OCI-LY1 (cell line): ENCODE measurements around the gene PON1.

Source experiments
- H2AFZ ChIP-seq: fragments of 200-600 bp; sonication (generic), shearing (Covaris generic); 2 replicates; pipeline ENCODE4 v1.6.0; 2014; ENCODE audit warnings: antibody characterized with exemption, mild to moderate bottlenecking, low read length
- H3F3A ChIP-seq: fragments of 200-600 bp; sonication (generic), shearing (Covaris generic); 2 replicates; pipeline ENCODE4 v1.6.0; 2014; ENCODE audit warnings: mild to moderate bottlenecking, antibody characterized with exemption, low read length, moderate library complexity; ENCODE audit not compliant: insufficient read depth
- H3K27ac ChIP-seq: fragments of 200-600 bp; sonication (generic); 2 replicates; pipeline ENCODE4 v1.5.1; 2014; ENCODE audit warnings: low read length, mixed run types, mild to moderate bottlenecking, low read depth; ENCODE audit not compliant: poor library complexity, severe bottlenecking
- H3K27me3 ChIP-seq: fragments of 200-600 bp; sonication (generic); 2 replicates; pipeline ENCODE4 v1.6.0; 2014; ENCODE audit warnings: antibody characterized with exemption, mild to moderate bottlenecking, low read length, moderate library complexity; ENCODE audit not compliant: insufficient read depth
- H3K36me3 ChIP-seq: fragments of 200-600 bp; sonication (generic); 2 replicates; pipeline ENCODE4 v1.6.1; 2014; ENCODE audit warnings: mild to moderate bottlenecking, antibody characterized with exemption, low read length, moderate library complexity, mixed read lengths; ENCODE audit not compliant: insufficient read depth
- H3K4me1 ChIP-seq: fragments of 200-600 bp; sonication (generic); 2 replicates; pipeline ENCODE4 v1.5.1; 2014; ENCODE audit warnings: mild to moderate bottlenecking, low read length, moderate library complexity; ENCODE audit not compliant: insufficient read depth, severe bottlenecking
- H3K4me2 ChIP-seq: fragments of 200-600 bp; sonication (generic), shearing (Covaris generic); 2 replicates; pipeline ENCODE4 v1.6.1; 2014; ENCODE audit warnings: low read length
- H3K4me3 ChIP-seq: fragments of 200-600 bp; sonication (generic); 2 replicates; pipeline ENCODE4 v1.5.1; 2014; ENCODE audit warnings: low read length, low read depth, mild to moderate bottlenecking, mixed read lengths; ENCODE audit not compliant: poor library complexity, severe bottlenecking
- H3K79me2 ChIP-seq: fragments of 200-600 bp; shearing (Covaris generic); 2 replicates; pipeline ENCODE4 v1.6.1; 2016; ENCODE audit warnings: mixed run types, low read length, mixed read lengths; ENCODE audit not compliant: insufficient read depth
- H3K9ac ChIP-seq: fragments of 200-600 bp; sonication (generic), shearing (Covaris generic); 2 replicates; pipeline ENCODE4 v1.6.1; 2014; ENCODE audit warnings: mild to moderate bottlenecking, low read length, mixed read lengths
- H3K9me2 ChIP-seq: fragments of 200-600 bp; sonication (generic), shearing (Covaris generic); 2 replicates; pipeline ENCODE4 v1.6.1; 2014; ENCODE audit warnings: low read depth, mild to moderate bottlenecking, low read length, mixed read lengths
- H3K9me3 ChIP-seq: fragments of 200-600 bp; shearing (Covaris generic); 2 replicates; pipeline ENCODE4 v1.6.1; 2014; ENCODE audit warnings: low read length, mixed read lengths
- H4K20me1 ChIP-seq: fragments of 200-600 bp; sonication (generic), shearing (Covaris generic); 2 replicates; pipeline ENCODE4 v1.6.0; 2016; ENCODE audit warnings: mild to moderate bottlenecking, low read length; ENCODE audit not compliant: insufficient read depth
- CTCF ChIP-seq: fragments of 200-600 bp; sonication (generic), shearing (Covaris generic); IDR thresholded peaks from 2 replicates; pipeline ENCODE4 v1.5.1; 2017; ENCODE audit warnings: mild to moderate bottlenecking, antibody characterized with exemption, low read length, moderate library complexity, mixed read lengths
- EZH2 ChIP-seq: fragments of 200-600 bp; sonication (generic), shearing (Covaris generic); IDR thresholded peaks from 2 replicates; pipeline ENCODE4 v1.8.0; 2017; ENCODE audit warnings: borderline replicate concordance, mixed run types, mild to moderate bottlenecking, antibody characterized with exemption, low read length, moderate library complexity, mixed read lengths

PON1 gene

GRCh38 chr7:95304990-95305389 lies 19.3 kb downstream of the PON1 start:
- H3K9me3 ChIP-seq = no peaks in the 10 kb centered on the region
- no peaks in the 10 kb centered on the region for H4K20me1 ChIP-seq
- H3K4me2 ChIP-seq = no peak overlapping the region
- no peaks in the 10 kb centered on the region for H3K27me3 ChIP-seq
- H3K27ac ChIP-seq = no peak overlapping the region
- H3K9me2 ChIP-seq = no peaks in the 10 kb centered on the region
- H3K79me2 ChIP-seq = no peaks in the 10 kb centered on the region
- no peaks in the 10 kb centered on the region for H3K36me3 ChIP-seq
- H3K4me1 ChIP-seq = no peaks in the 10 kb centered on the region
- H2AFZ ChIP-seq = no peak overlapping the region
- no peak for TF ChIP-seq EZH2
- no peak for TF ChIP-seq CTCF
- H3K4me3 ChIP-seq = no peak overlapping the region
- H3K9ac ChIP-seq = no peak overlapping the region
- no peaks in the 10 kb centered on the region for H3F3A ChIP-seq

GRCh38 chr7:95303013-95303905 lies 21.1 kb downstream of the PON1 start:
- H3K79me2 ChIP-seq = no peaks in the 10 kb centered on the region
- H3K36me3 ChIP-seq = no peaks in the 10 kb centered on the region
- TF ChIP-seq EZH2 = no peak
- no peak for TF ChIP-seq CTCF
- H3K27me3 ChIP-seq = no peaks in the 10 kb centered on the region
- H3K4me3 ChIP-seq = no peak overlapping the region
- no peaks in the 10 kb centered on the region for H4K20me1 ChIP-seq
- H3K9ac ChIP-seq = no peak overlapping the region
- no peak overlapping the region for H2AFZ ChIP-seq
- no peak overlapping the region for H3K4me2 ChIP-seq
- no peaks in the 10 kb centered on the region for H3K9me3 ChIP-seq
- no peak overlapping the region for H3K27ac ChIP-seq
- H3F3A ChIP-seq = no peaks in the 10 kb centered on the region
- H3K9me2 ChIP-seq = no peaks in the 10 kb centered on the region
- no peaks in the 10 kb centered on the region for H3K4me1 ChIP-seq

GRCh38 chr7:95298091-95298490 lies 26.2 kb downstream of the PON1 start:
- no peaks in the 10 kb centered on the region for H3K9me3 ChIP-seq
- H3K27me3 ChIP-seq = no peaks in the 10 kb centered on the region; the same call in 1 of the 2 replicates
- no peak overlapping the region for H3K27ac ChIP-seq
- H3F3A ChIP-seq = no peaks in the 10 kb centered on the region
- no peak overlapping the region for H3K9ac ChIP-seq
- H3K79me2 ChIP-seq = no peaks in the 10 kb centered on the region
- H2AFZ ChIP-seq = no peak overlapping the region
- no peaks in the 10 kb centered on the region for H3K4me1 ChIP-seq
- no peak for TF ChIP-seq CTCF
- no peak for TF ChIP-seq EZH2
- no peaks in the 10 kb centered on the region for H3K36me3 ChIP-seq
- H3K4me2 ChIP-seq = no peak overlapping the region
- no peaks in the 10 kb centered on the region for H3K9me2 ChIP-seq
- no peak overlapping the region for H3K4me3 ChIP-seq
- no peaks in the 10 kb centered on the region for H4K20me1 ChIP-seq
